ENCODE results near the gene RSU1. TPM values are rescaled to one million over a fixed set of nuclear protein-coding genes. Genes with fewer than 3 reads are reported as not detected.

RSU1 gene
- total RNA-seq, 1 experiment from 2014 or later, result 44.5 TPM

- Histone ChIP-seq H3K27me3 (ENCODE audit: insufficient read depth, low read depth) (no peaks in the 10 kb centered on the region), H3K36me3 (ENCODE audit: low read depth) (no peaks in the 10 kb centered on the region), H3K79me2 (ENCODE audit: low read depth) (no peaks in the 10 kb centered on the region), H4K20me1 (ENCODE audit: insufficient read depth) (no peaks in the 10 kb centered on the region), H2AFZ (no peak overlapping the region), H3K4me2 (no peak overlapping the region), H3K27ac (no peak overlapping the region), H3K9me3 (ENCODE audit: insufficient read depth, low read depth) (no peaks in the 10 kb centered on the region), H3K4me1 (replicated peaks; ENCODE audit: insufficient read depth) (no peaks in the 10 kb centered on the region), H3K9me2 (ENCODE audit: insufficient read depth) (no peaks in the 10 kb centered on the region), H3F3A (ENCODE audit: insufficient read depth, low read depth) (no peaks in the 10 kb centered on the region), H3K4me3 (no peak overlapping the region)
- intact Hi-C loops (cut with micrococcal nuclease; ENCODE audit: unreplicated experiment), result no loop called here
- DNase-seq, result no peak
- TF ChIP-seq CTCF (conservative IDR thresholded peaks at IDR 0.05) (no peak), EZH2 (IDR thresholded peaks at IDR 0.05; ENCODE audit: low read depth) (no peak)
- ChIA-PET POLR2A (ENCODE audit: unreplicated experiment) (no interaction called here), CTCF (no interaction called here)
- no TSS peak for BruUV-seq (replicated peaks)
Observed at GRCh38 chr10:16599662-16600061, 217.6 kb downstream of the RSU1 start.

GRCh38 chr10:16597656-16598055 lies 219.6 kb downstream of the RSU1 start:
- TF ChIP-seq EZH2 (IDR thresholded peaks at IDR 0.05; ENCODE audit: low read depth), result no peak
- TF ChIP-seq CTCF (conservative IDR thresholded peaks at IDR 0.05), result no peak
- ChIA-PET POLR2A (ENCODE audit: unreplicated experiment) (no interaction called here), CTCF (no interaction called here)

GRCh38 chr10:16592378-16592777 lies 224.8 kb downstream of the RSU1 start:
- H3K4me3 ChIP-seq, result no peak overlapping the region
- no peak overlapping the region for H2AFZ ChIP-seq
- H3K27ac ChIP-seq, result no peak overlapping the region
- H3F3A ChIP-seq (ENCODE audit: insufficient read depth, low read depth), result no peaks in the 10 kb centered on the region
- no peaks in the 10 kb centered on the region for H3K9me2 ChIP-seq (ENCODE audit: insufficient read depth)
- no peak for TF ChIP-seq CTCF (conservative IDR thresholded peaks at IDR 0.05)
- TF ChIP-seq EZH2 (IDR thresholded peaks at IDR 0.05; ENCODE audit: low read depth), result no peak
- DNase-seq, result no peak
- H3K36me3 ChIP-seq (ENCODE audit: low read depth), result no peaks in the 10 kb centered on the region
- intact Hi-C loops (cut with micrococcal nuclease; ENCODE audit: unreplicated experiment), result no loop called here
- H3K27me3 ChIP-seq (ENCODE audit: insufficient read depth, low read depth), result no peaks in the 10 kb centered on the region
- BruUV-seq (replicated peaks), result no TSS peak
- H3K9me3 ChIP-seq (ENCODE audit: insufficient read depth, low read depth), result no peaks in the 10 kb centered on the region
- POLR2A ChIA-PET (ENCODE audit: unreplicated experiment), result no interaction called here
- H3K79me2 ChIP-seq (ENCODE audit: low read depth), result no peaks in the 10 kb centered on the region
- no peak overlapping the region for H3K4me2 ChIP-seq
- CTCF ChIA-PET, result no interaction called here
- no peaks in the 10 kb centered on the region for H3K4me1 ChIP-seq (replicated peaks; ENCODE audit: insufficient read depth)
- no peaks in the 10 kb centered on the region for H4K20me1 ChIP-seq (ENCODE audit: insufficient read depth)

More at GRCh38 chr10:16597656-16598055, 219.6 kb downstream of the RSU1 start:
- no peaks in the 10 kb centered on the region for H3K79me2 ChIP-seq (ENCODE audit: low read depth)
- no peaks in the 10 kb centered on the region for H3F3A ChIP-seq (ENCODE audit: insufficient read depth, low read depth)
- H3K4me3 ChIP-seq, result no peak overlapping the region
- no peak overlapping the region for H3K27ac ChIP-seq
- no peak overlapping the region for H3K4me2 ChIP-seq
- H3K9me3 ChIP-seq (ENCODE audit: insufficient read depth, low read depth), result no peaks in the 10 kb centered on the region
- BruUV-seq (replicated peaks), result no TSS peak
- no peak overlapping the region for H2AFZ ChIP-seq
- intact Hi-C loops (cut with micrococcal nuclease; ENCODE audit: unreplicated experiment), result no loop called here
- no peaks in the 10 kb centered on the region for H3K9me2 ChIP-seq (ENCODE audit: insufficient read depth)
- DNase-seq, result no peak
- no peaks in the 10 kb centered on the region for H3K36me3 ChIP-seq (ENCODE audit: low read depth)
- H3K27me3 ChIP-seq (ENCODE audit: insufficient read depth, low read depth), result no peaks in the 10 kb centered on the region
- H4K20me1 ChIP-seq (ENCODE audit: insufficient read depth), result no peaks in the 10 kb centered on the region
- H3K4me1 ChIP-seq (replicated peaks; ENCODE audit: insufficient read depth), result no peaks in the 10 kb centered on the region

Data from PC-9 (cell line).